ENCODE data around the gene PDE4D.

PDE4D gene

GRCh38 chr5:59893429-59894227 lies at the start of gene PDE4D:
PDE4D (minus strand) TSS chr5:59893726.
- DNase-seq: peak; percentile 17

DNA sequence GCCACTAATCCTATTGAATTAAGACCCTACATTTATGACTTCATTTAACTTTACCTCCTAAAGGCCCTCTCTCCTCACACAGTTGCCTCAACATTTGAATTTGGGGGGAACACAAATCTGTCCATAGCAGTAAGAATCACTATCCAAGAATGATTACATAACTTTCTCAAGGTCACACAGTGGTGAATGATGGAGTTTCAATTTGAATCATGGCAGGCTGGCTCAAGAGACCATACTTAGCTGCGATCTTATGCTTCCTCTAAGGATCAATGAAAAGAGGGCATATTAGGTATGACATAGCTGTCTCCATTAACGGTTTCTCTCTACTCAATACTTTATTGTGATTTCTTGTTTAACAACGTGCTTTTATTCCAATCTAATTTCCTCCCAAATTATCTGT lies 44.1 kb upstream of the PDE4D start:
- DNase-seq: no peak

DNA sequence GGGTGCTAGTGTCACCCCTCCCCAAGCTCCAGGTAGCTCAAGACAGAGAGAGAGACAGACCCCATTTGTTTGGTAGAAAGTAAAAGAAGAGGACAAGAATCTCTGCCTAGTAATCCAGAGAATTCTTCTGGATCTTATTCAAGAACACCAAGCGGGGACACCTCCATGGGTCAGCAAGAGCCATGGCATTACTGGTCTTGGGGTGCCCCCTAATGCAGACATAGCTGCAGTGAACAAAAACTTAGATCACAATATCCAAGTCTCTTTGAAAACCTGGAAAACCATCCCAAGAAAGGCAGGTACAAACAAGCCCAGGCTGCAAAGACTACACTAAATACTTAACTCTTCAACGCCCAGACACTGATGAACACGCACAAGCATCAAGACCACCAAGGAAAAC lies 29.9 kb upstream of the PDE4D start:
- no peak for DNase-seq

- DNase-seq: no peak
These were observed 28.7 kb upstream of the PDE4D start for GRCh38 chr5:59922220-59922619.

- no peak for DNase-seq
These were observed 28.3 kb upstream of the PDE4D start for GRCh38 chr5:59921816-59922215.

DNA sequence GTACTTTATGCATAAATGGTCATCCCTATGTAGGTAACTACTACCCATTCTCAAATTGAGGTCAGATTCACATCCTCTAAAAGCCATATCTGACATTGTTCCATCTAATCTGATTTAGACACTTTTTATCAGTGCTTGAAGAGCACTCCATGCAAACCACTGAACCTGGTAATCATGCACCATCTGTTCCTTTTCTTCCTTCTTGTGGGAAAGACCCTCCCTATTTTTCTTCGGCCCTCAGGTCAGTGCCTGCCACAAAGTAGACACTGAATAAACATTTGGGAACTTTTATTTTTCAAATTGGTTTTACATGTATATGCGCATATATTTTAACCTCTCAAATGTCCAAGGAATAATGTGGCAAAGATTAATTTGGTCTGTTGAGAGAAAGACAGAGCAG lies 26.0 kb upstream of the PDE4D start:
- DNase-seq: no peak

- DNase-seq: no peak
These were observed 23.6 kb upstream of the PDE4D start for GRCh38 chr5:59917121-59917520.

- no peak for DNase-seq
These were observed 11.7 kb upstream of the PDE4D start for GRCh38 chr5:59905188-59905587.

DNA sequence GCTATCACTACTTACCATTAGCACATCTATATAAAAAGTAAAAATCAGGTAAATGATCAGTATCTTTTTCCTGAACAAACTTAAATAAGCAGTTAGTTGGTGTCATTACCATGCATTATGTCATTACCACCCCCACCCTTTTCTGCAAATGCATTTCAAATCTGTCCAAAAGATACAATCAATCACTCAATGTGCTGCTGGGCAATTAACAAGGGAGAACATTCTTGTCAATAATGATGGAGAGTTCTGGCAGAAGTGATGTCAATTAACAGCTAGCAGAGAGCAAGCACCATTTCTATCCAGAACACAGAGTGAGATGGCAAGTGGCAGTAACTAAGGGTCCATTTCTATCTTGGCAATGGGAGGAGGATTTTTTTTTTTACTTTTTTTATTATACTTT lies 3.5 kb upstream of the PDE4D start:
- no peak for DNase-seq

- DNase-seq: no peak
These were observed 1.4 kb downstream of the PDE4D start for GRCh38 chr5:59891962-59892643.

DNA sequence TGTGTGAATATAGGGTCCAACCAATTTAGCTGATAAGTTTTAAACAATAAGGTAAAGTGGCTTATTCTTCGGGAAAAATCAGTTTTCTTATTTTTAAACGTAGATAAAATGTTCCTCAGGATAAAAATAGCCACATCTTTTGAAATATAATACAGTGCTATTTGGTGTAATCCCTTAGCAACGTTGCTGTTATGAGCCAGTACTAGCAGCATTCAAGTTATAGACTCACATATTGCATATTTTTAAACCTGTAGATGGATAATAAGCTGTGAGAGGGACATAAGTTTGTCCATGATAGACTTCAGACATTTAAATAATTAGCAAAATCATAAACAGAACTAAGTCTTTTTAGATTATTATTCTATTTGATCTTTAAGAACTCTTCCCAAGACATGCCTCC lies 6.3 kb downstream of the PDE4D start:
- DNase-seq: no peak

GRCh38 chr5:59874675-59875074 lies 18.9 kb downstream of the PDE4D start:
- no peak for DNase-seq

- no peak for DNase-seq
These were observed 20.4 kb downstream of the PDE4D start for GRCh38 chr5:59873113-59873512.

GRCh38 chr5:59866661-59867060 lies 26.9 kb downstream of the PDE4D start:
- no peak for DNase-seq

DNA sequence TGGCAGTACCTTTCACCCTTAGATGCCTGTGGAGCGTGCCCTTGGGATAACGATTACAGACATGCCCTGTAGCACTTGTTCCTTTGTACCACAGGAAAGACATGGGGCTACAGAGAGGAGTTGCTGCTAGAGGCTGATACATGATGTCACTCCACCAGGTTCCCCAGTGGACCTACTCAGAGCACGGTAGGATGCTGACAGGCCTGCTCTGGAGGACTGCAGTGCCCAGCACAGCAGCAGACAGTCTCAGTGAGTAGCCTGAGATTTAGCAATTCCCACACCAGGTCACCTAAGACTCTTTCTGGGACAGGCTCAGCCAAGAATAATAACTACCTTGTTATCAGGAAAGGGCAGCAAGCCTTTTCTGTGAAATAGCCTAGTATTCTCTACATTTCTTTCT lies 28.8 kb downstream of the PDE4D start:
- DNase-seq: no peak

DNA sequence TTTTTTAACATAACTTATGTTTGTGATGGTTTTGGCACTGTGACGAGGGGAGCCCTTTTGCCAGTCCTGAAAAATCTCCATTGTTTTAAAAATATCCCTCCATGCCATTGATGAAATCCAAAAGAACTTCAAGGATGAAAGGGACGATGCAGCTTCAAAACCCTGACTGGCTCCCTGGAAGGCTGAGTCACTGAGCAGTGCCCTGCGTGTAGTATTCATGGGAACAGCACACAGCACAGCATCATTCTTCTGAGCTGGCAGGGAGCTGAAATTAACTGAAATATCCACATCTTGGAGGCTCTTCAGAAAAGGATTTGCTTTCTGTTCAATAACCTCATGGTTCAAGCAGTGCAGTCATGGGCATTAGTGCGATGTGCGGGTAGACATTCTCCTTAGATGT lies 29.7 kb downstream of the PDE4D start:
- DNase-seq: no peak

DNA sequence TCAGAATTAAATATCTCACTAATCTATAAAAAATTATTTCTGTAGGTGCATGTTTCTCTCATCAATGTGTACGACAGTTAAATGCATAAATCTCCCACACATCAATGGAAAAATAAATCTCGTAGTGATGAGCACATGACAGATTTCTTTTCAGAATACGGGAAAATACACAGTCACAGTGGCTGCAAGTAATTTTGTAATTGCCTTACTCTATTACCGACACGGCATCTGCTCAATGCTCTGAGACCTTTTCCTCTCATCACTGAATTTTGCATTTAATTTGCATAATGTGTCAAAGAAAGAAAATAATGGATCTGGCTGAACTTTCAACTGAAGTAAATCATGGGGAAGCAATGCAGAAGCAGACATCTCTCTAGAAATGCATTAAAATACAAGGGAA lies 37.2 kb downstream of the PDE4D start:
- DNase-seq: no peak

DNA sequence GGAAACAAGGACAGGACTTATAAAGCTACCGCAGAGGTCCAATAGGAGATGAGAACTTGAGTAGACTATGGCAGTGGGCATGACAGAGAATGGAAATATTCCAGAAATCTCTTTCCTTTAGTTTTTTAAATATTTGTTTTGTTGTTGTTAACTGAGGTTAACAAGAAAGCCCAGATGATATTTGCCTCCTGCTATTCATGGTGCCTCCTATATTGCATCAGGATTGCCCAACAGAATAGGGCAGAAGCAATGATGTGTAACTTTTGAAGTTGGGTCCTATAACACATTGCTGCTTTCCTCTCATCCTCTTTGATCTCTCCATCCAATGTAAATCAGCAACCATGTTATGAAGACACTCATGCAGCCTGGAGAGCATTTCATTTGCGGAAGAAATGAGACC lies 42.8 kb downstream of the PDE4D start:
- no peak for DNase-seq

GRCh38 chr5:59847586-59847985 lies 45.9 kb downstream of the PDE4D start:
- no peak for DNase-seq

- DNase-seq: no peak
These were observed 47.8 kb downstream of the PDE4D start for GRCh38 chr5:59845730-59846129.

- no peak for DNase-seq
These were observed 49.9 kb downstream of the PDE4D start for GRCh38 chr5:59843511-59844213.

- no peak for DNase-seq
These were observed 50.5 kb downstream of the PDE4D start for GRCh38 chr5:59842999-59843398.

- DNase-seq: no peak
These were observed 53.3 kb downstream of the PDE4D start for GRCh38 chr5:59840200-59840601.

GRCh38 chr5:59838989-59839388 lies 54.5 kb downstream of the PDE4D start:
- DNase-seq: no peak

All from NCI-H748 treated with DMSO at 0.1 percent for 48 hours (cell line).